HUES64 (cell line): ENCODE measurements around the gene SPSB2. TPM values are rescaled to one million over a fixed set of nuclear protein-coding genes. Genes with fewer than 3 reads are reported as not detected.

ENCODE experiments used
- H3K27ac ChIP-seq: 2 replicates; pipeline ENCODE4 v1.7.0; 2013; ENCODE audit warnings: low read depth, low read length, inconsistent platforms
- H3K27me3 ChIP-seq: 2 replicates; pipeline ENCODE4 v1.6.1; 2013; ENCODE audit warnings: mild to moderate bottlenecking, low read length; ENCODE audit not compliant: insufficient read depth
- H3K36me3 ChIP-seq: 2 replicates; pipeline ENCODE4 v1.6.1; 2013; ENCODE audit warnings: mild to moderate bottlenecking, low read length; ENCODE audit not compliant: insufficient read depth
- H3K4me1 ChIP-seq: 2 replicates; pipeline ENCODE4 v1.6.1; 2013; ENCODE audit warnings: mild to moderate bottlenecking, low read length, moderate library complexity; ENCODE audit not compliant: insufficient read depth
- H3K4me3 ChIP-seq: 2 replicates; pipeline ENCODE4 v1.5.1; 2013; ENCODE audit warnings: mild to moderate bottlenecking, low read length, moderate library complexity
- H3K9ac ChIP-seq: 2 replicates; pipeline ENCODE4 v1.6.1; 2013; ENCODE audit warnings: mild to moderate bottlenecking, low read depth, low read length
- H3K9me3 ChIP-seq: 2 replicates; pipeline ENCODE4 v1.6.1; 2013; ENCODE audit warnings: low read depth, low read length; ENCODE audit not compliant: insufficient read depth
- WGBS: fragments of 150-250, 120-280 bp; methylation state at CpG from one replicate; pipeline ENCODE4 v1.1.7; 2013; ENCODE audit warnings: missing lambda C conversion rate; 5-methylcytosine and 5-hydroxymethylcytosine counted together
- polyA plus RNA-seq, 2 experiments: library from polyadenylated mRNA; stranded (reverse); fragments of 50-300 nt; gene quantifications; one replicate each; pipeline ENCODE4 v1.2.3, GENCODE V29; 2013

Gene SPSB2, protein sequence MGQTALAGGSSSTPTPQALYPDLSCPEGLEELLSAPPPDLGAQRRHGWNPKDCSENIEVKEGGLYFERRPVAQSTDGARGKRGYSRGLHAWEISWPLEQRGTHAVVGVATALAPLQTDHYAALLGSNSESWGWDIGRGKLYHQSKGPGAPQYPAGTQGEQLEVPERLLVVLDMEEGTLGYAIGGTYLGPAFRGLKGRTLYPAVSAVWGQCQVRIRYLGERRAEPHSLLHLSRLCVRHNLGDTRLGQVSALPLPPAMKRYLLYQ
- 10.5 TPM for polyA plus RNA-seq (2013, experiment 1 of 2)
- polyA plus RNA-seq (2013, experiment 2 of 2), result 9.4 TPM

DNA sequence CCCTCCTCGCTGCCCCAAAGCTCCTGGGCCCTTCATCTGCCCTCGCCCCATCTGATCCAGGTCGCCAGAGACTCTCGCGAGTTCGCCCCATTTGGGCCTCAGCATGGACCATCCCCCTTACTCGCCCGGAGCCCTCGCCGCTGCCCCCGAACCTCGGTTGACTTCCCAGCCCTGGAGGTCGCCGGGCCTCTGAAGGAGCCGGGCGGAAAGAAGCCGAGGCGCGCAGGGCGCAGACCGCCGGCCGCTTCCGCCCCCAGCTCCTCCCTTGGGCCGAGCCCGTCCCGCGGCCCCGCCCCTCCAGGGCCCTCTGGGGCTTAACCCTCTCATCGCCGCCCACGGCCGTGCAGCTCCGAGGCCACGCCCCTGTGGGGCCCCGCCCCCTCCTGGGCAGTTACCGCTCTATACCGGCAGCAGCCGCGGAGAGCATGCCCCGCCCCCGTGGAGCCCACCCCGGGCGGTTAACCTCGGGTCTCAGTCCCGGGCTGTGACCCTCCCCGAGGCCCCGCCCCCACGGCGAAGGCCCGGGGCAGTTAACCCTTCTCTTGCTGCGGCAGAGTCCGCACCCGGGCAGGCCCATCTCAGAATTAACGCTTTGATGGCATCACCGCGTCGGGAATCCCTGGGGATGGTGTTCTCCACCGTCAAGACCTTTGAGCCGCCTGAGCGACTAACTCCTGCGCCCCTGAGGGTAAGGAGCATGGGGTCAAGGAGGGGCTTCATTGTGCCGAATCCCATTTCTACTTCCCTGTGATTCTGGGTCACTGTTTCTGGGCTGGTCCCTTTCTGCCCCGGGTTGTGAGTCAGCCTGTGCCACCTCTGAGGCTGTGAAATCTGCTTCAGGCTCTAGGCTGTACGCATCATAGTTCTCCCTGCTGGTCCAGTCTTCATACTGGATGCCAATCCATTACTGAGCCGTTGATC, at the start of gene SPSB2:
SPSB2 (minus strand) TSS at position 210 of the 921 bp plus-strand sequence. CDS start 402 bp downstream, outside the sequence.
- no peaks in the 10 kb centered on the region for H3K27me3 ChIP-seq
- H3K9me3 ChIP-seq, result no peaks in the 10 kb centered on the region
- peak within 1 kb of the TSS; percentile 87 for H3K27ac ChIP-seq
- H3K36me3 ChIP-seq, result peaks cover 33% of the 10 kb centered on the region
- WGBS, result under 1% methylated on average over 66 of the region's 66 CpGs
- H3K4me3 ChIP-seq, result peak within 1 kb of the TSS; percentile 96
- peaks cover 18% of the 10 kb centered on the region; the same call in 1 of the 2 replicates for H3K4me1 ChIP-seq
- H3K9ac ChIP-seq, result peak within 1 kb of the TSS; percentile 87

DNA sequence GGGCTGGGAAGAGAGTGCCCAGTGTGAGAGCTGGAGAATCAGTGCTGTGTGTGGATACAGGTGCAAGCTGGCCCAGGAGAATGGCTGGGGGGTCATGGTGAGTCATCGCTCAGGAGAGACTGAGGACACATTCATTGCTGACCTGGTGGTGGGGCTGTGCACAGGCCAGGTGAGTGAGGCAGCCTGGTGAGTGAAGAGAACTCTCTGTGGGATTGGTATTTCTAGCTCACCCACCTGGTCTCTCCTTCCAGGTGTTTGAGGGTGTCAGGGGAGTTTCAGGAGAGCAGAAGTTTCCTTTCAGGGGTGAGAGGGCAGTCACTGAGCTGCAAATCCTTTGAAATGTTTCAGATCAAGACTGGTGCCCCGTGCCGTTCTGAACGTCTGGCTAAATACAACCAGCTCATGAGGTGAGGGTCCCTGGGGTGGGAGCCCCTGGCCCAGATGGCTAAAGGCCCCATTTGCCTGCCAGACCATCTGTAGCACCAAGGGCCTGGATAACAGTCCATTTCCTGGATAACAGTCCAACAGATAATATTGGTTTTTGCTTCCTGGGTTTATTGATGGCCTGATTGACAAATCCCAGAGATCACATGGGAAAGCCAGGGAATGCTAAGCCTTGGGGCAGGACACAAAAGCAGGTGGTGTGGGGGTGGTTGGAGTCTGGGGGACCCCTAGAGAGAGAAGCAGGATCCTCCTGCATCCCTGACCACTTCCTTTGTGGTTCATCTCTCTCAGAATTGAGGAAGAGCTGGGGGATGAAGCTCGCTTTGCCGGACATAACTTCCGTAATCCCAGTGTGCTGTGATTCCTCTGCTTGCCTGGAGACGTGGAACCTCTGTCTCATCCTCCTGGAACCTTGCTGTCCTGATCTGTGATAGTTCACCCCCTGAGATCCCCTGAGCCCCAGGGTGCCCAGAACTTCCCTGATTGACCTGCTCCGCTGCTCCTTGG, 49.2 kb upstream of the SPSB2 start:
- Histone ChIP-seq H3K27me3 (no peaks in the 10 kb centered on the region), H3K9me3 (no peaks in the 10 kb centered on the region), H3K36me3 (peaks cover 50% of the 10 kb centered on the region), H3K9ac (no peak overlapping the region), H3K27ac (no peak overlapping the region), H3K4me3 (no peak overlapping the region), H3K4me1 (peaks cover 20% of the 10 kb centered on the region)
- 92% methylated on average over 9 of the region's 9 CpGs for WGBS

DNA sequence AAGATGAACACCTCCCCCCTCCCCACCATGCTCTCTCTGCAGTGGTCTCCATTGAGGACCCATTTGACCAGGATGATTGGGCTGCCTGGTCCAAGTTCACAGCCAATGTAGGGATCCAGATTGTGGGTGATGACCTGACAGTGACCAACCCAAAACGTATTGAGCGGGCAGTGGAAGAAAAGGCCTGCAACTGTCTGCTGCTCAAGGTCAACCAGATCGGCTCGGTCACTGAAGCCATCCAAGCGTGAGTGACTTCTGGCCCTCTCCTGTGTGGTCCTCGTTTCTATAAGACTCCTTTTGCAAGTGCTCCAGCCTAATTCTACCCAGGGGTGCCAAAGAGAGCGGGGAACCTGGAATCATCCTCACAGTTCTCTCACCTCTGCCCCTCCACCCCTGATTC, 48.4 kb upstream of the SPSB2 start:
- Histone ChIP-seq H3K9ac (no peak overlapping the region), H3K27ac (no peak overlapping the region), H3K4me1 (peaks cover 20% of the 10 kb centered on the region), H3K9me3 (no peaks in the 10 kb centered on the region), H3K27me3 (no peaks in the 10 kb centered on the region), H3K4me3 (no peak overlapping the region), H3K36me3 (peaks cover 57% of the 10 kb centered on the region)
- 92% methylated on average over 7 of the region's 7 CpGs for WGBS

DNA sequence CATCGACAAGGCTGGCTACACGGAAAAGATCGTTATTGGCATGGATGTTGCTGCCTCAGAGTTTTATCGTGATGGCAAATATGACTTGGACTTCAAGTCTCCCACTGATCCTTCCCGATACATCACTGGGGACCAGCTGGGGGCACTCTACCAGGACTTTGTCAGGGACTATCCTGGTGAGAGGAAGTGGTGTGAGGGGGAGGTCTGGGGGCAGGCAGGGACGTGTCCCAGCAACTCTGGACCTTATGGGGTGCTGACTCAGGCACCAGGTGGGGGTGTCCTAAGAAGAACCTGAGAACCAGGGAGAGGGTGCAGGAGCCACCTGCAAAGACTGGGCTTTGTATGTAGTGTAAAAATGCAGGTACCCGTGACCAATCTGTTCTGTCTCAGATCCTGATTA, 46.5 kb upstream of the SPSB2 start:
- H3K27ac ChIP-seq, result no peak overlapping the region
- H3K36me3 ChIP-seq, result peaks cover 64% of the 10 kb centered on the region
- WGBS, result 80% methylated on average over 7 of the region's 7 CpGs
- H3K9me3 ChIP-seq, result no peaks in the 10 kb centered on the region
- no peak overlapping the region for H3K9ac ChIP-seq
- peaks cover 6% of the 10 kb centered on the region for H3K4me1 ChIP-seq
- H3K4me3 ChIP-seq, result no peak overlapping the region
- no peaks in the 10 kb centered on the region for H3K27me3 ChIP-seq

DNA sequence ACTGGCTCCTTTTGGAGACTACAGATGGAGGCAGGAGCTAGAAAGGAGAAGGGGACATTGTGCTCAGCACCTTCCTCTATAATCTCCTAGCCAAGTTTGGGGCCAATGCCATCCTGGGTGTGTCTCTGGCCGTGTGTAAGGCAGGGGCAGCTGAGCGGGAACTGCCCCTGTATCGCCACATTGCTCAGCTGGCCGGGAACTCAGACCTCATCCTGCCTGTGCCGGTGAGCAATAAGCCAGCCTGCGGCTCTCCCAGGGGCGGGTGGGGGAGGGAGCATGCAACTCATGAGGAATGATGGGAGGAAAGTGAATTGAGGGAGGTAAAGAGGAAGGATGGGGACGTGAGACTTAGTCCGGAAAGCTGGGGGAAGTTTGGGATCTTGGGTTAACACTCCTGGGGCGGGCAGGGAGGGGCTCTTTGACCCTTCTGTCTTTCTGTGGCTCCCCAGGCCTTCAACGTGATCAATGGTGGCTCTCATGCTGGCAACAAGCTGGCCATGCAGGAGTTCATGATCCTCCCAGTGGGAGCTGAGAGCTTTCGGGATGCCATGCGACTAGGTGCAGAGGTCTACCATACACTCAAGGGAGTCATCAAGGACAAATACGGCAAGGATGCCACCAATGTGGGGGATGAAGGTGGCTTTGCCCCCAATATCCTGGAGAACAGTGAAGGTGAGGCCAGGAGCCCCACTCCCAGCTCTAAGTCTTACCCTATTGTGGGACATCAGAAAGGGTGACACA, 44.6 kb upstream of the SPSB2 start:
- WGBS, result 77% methylated on average over 14 of the region's 14 CpGs
- Histone ChIP-seq H3K9ac (no peak overlapping the region), H3K27me3 (no peaks in the 10 kb centered on the region), H3K9me3 (no peaks in the 10 kb centered on the region), H3K36me3 (peaks cover 54% of the 10 kb centered on the region), H3K27ac (no peak overlapping the region), H3K4me3 (no peak overlapping the region), H3K4me1 (peaks cover 14% of the 10 kb centered on the region; the same call in 1 of the 2 replicates)

DNA sequence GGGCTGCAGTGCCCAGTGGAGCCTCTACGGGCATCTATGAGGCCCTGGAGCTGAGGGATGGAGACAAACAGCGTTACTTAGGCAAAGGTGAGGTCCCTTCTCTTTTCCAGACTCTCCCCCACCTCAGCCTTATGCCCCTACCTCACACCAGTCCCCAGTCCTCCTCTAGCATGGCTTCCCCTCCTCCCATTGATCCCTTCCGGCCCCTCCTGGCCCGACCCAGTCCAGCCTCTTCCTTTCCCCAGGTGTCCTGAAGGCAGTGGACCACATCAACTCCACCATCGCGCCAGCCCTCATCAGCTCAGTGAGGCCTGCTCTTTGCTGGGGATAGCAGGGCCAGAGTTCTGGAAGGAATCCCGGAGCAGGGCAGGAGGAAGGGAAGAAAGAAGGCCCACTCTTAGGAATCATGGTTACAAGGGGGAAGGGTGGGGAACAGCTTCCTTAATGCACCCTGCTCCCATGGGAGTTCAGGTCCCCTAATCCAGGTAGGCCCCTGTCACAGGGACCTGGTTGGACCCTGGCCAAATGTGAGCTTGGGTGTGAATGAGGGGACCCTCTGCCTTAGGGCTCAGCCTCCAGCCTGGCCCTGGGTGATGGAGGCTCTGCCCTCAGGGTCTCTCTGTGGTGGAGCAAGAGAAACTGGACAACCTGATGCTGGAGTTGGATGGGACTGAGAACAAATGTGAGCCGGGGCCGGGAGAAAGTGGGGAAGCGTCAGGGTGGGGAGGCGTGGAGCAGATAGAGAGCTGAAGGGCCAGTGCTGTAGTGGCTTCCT, 43.5 kb upstream of the SPSB2 start:
- WGBS, result 88% methylated on average over 11 of the region's 11 CpGs
- peaks cover 14% of the 10 kb centered on the region; the same call in 1 of the 2 replicates for H3K4me1 ChIP-seq
- no peak overlapping the region for H3K4me3 ChIP-seq
- H3K27ac ChIP-seq, result no peak overlapping the region
- H3K9me3 ChIP-seq, result no peaks in the 10 kb centered on the region
- no peak overlapping the region for H3K9ac ChIP-seq
- H3K27me3 ChIP-seq, result no peaks in the 10 kb centered on the region
- H3K36me3 ChIP-seq, result peaks cover 44% of the 10 kb centered on the region

DNA sequence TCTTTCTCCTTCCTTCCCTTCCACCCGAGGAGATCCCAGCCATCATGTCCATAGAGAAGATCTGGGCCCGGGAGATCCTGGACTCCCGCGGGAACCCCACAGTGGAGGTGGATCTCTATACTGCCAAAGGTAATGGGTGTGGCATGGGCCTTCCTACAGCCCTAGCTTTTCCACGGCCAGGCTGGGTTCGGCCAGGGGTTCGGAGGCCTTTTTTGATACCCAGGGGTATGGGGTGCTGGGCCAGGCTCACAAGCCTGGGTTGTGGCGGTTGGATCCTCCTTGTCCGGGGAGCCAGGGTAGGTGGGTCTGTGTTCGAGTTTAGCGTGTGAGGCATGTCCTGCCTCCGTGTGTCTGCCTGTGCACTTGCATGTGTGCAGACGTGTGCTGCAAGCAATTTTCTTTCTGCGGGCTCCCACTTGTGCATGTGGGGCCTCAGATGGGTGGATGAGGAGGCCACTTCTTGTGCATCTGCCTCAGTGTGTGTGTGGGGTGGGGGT, 42.7 kb upstream of the SPSB2 start:
- Histone ChIP-seq H3K27me3 (no peaks in the 10 kb centered on the region), H3K9ac (no peak overlapping the region), H3K36me3 (peaks cover 36% of the 10 kb centered on the region), H3K4me3 (peak overlapping the region; percentile 40), H3K9me3 (no peaks in the 10 kb centered on the region), H3K4me1 (peaks cover 14% of the 10 kb centered on the region; the same call in 1 of the 2 replicates), H3K27ac (no peak overlapping the region)
- WGBS, result 79% methylated on average over 14 of the region's 14 CpGs

DNA sequence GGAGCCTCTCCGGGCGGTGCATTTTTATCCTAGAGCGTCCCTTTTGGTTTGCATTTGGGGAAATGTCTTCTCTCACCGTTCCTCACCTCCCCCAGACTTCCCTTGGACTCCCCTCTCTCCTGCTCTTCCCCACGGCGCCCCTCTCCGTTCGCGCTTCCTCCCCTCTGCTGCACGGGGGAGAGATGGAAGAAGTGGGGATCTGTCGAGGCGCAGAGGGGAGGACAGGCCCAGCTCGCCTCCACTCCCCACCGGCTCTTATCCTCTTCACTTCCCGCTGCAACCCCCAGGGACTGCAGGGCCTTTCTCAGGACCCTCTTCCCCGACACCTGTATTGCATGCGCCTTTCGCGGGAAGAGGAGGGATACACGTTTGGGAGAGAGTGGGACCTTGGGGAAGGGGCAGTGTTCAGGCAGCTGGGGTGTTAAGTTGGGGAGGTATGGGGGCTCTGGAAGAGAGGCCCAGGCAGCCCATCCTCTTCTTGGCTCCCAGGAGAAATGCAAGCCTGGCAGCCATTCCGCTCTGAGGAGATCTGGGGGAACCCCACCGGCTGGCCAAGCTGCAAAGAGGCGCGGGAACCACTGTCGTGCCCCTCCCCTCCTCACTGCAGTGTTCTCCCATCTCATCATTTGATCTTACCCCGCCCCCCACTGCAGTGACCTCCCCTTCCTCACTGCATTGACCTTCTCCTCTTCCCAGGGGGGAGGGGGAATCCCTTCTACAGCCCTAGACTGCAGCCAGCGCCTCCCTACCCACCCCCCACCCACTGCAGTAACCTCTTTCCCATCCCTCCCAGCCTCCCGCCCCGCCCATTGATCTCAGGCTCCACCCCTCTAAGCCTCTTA, 42.1 kb upstream of the SPSB2 start:
- Histone ChIP-seq H3K27me3 (no peaks in the 10 kb centered on the region), H3K4me3 (peak overlapping the region; percentile 92), H3K4me1 (peaks cover 14% of the 10 kb centered on the region; the same call in 1 of the 2 replicates), H3K9me3 (no peaks in the 10 kb centered on the region), H3K36me3 (peaks cover 35% of the 10 kb centered on the region), H3K27ac (no peak overlapping the region), H3K9ac (peak overlapping the region; percentile 77)
- 3% methylated on average over 27 of the region's 29 CpGs for WGBS
